NB4 (cell line): ENCODE measurements around the gene OR8D2.

Source experiments
- DNase-seq: peaks from one replicate; pipeline ENCODE4 v3.0.0; 2010; ENCODE audit warnings: low read depth
- H3K4me3 ChIP-seq: one replicate; pipeline ENCODE4 v1.5.1; 2011; ENCODE audit warnings: mild to moderate bottlenecking, low read depth, low read length, moderate library complexity
- CTCF ChIP-seq: IDR thresholded peaks from one replicate; pipeline ENCODE4 v1.5.1; 2012; ENCODE audit warnings: low read depth, low read length
- MAX ChIP-seq: IDR thresholded peaks from 2 replicates; pipeline ENCODE4 v1.6.1; 2011; ENCODE audit warnings: low read depth, low read length
- MYC ChIP-seq: IDR thresholded peaks from 2 replicates; pipeline ENCODE4 v1.6.1; 2011; ENCODE audit warnings: low read depth, low read length
- POLR2A ChIP-seq: IDR thresholded peaks from 2 replicates; pipeline ENCODE4 v1.6.1; 2011; ENCODE audit warnings: mild to moderate bottlenecking; ENCODE audit not compliant: insufficient read length; ENCODE audit errors: extremely low read depth

Gene OR8D2

GRCh38 chr11:124320097-124320496 is at the start of gene OR8D2:
OR8D2 (minus strand) TSS chr11:124320197; CDS start chr11:124320197, 0 bp downstream.
- no peak for DNase-seq
- TF ChIP-seq POLR2A (no peak), CTCF (no peak)
- no peak within 1 kb of the TSS for H3K4me3 ChIP-seq

GRCh38 chr11:124359566-124359965 is 39.6 kb upstream of the OR8D2 start:
- DNase-seq, result no peak
- TF ChIP-seq MYC (no peak), POLR2A (no peak), MAX (no peak), CTCF (no peak)

GRCh38 chr11:124346311-124346955 is 26.4 kb upstream of the OR8D2 start:
- DNase-seq, result no peak
- no peak for TF ChIP-seq CTCF
- TF ChIP-seq MYC, result no peak
- TF ChIP-seq MAX, result no peak
- no peak for TF ChIP-seq POLR2A
- no peak overlapping the region for H3K4me3 ChIP-seq

More at GRCh38 chr11:124359566-124359965, 39.6 kb upstream of the OR8D2 start:
- H3K4me3 ChIP-seq, result no peak overlapping the region

GRCh38 chr11:124344346-124344745 is 24.3 kb upstream of the OR8D2 start:
- TF ChIP-seq CTCF (no peak), POLR2A (no peak), MYC (no peak), MAX (no peak)
- no peak overlapping the region for H3K4me3 ChIP-seq
- no peak for DNase-seq

- TF ChIP-seq MYC (no peak), POLR2A (no peak), CTCF (no peak), MAX (no peak)
- DNase-seq, result no peak
- H3K4me3 ChIP-seq, result no peak overlapping the region
Observed at GRCh38 chr11:124340142-124340447, 20.1 kb upstream of the OR8D2 start.
